PC-3 (cell line): ENCODE data around the gene CTBP2.

ENCODE experiments used
- CTCF ChIP-seq: fragments of 300-600 bp; sonication (generic); conservative IDR thresholded peaks from 2 replicates; pipeline ENCODE4 v1.5.1; 2017; ENCODE audit warnings: antibody characterized with exemption, low read depth, mild to moderate bottlenecking, low read length
- EZH2 ChIP-seq: fragments of 300-600 bp; sonication (generic); IDR thresholded peaks from one replicate; pipeline ENCODE4 v1.6.1; 2017; ENCODE audit warnings: antibody characterized with exemption, mild to moderate bottlenecking, low read length; ENCODE audit not compliant: unreplicated experiment
- EZH2phosphoT487 ChIP-seq: fragments of 300-600 bp; sonication (generic); IDR thresholded peaks from 2 replicates; pipeline ENCODE4 v1.6.1; 2018; ENCODE audit warnings: mild to moderate bottlenecking, antibody characterized with exemption, low read length, borderline replicate concordance

GRCh38 chr10:125115409-125115808, 45.0 kb downstream of the CTBP2 start:
- no peak for TF ChIP-seq CTCF
- no peak for TF ChIP-seq EZH2phosphoT487
- no peak for TF ChIP-seq EZH2
